Lower leg skin (tissue), 4 donors: ENCODE measurements around the gene STK24. TPM values are rescaled to one million over a fixed set of nuclear protein-coding genes. Genes with fewer than 3 reads are reported as not detected.

Source experiments
- DNase-seq, 2 donors: peaks; one replicate each; pipeline ENCODE4 v3.0.0-alpha.2; 2019; ENCODE audit warnings: low spot score in 2 of 2
- H3K4me3 ChIP-seq: fragments of 200-600 bp; sonication (generic); 2 replicates; pipeline ENCODE4 v1.5.1; 2017; ENCODE audit warnings: mild to moderate bottlenecking, low read depth; ENCODE audit not compliant: poor library complexity, severe bottlenecking
- CTCF ChIP-seq, 3 donors: fragments of 450-650 bp; IDR thresholded peaks; one replicate each; pipeline ENCODE4 v1.5.1; 2016; ENCODE audit warnings: antibody characterized with exemption in 3 of 3, mild to moderate bottlenecking in 3 of 3, moderate library complexity in 2 of 3
- POLR2A ChIP-seq, 2 donors: fragments of 450-650 bp; IDR thresholded peaks; one replicate each; pipeline ENCODE4 v1.6.1; 2016 to 2017; ENCODE audit warnings: antibody characterized with exemption in 2 of 2, mild to moderate bottlenecking in 1 of 2, moderate library complexity in 1 of 2
- WGBS, 2 donors: methylation state at CpG; one replicate each; pipeline ENCODE4 v1.1.5; 2018; 5-methylcytosine and 5-hydroxymethylcytosine counted together
- intact Hi-C: fragments of 100-400 bp; cut with DNase I; formaldehyde crosslinking; loops from one replicate; pipeline ENCODE4 v1.15.0; 2023; ENCODE audit warnings: low total_unique reads
- total RNA-seq, 4 donors: library from RNA; depleted of rRNA; stranded (reverse); fragments of >200 nt; gene quantifications; one replicate each; pipeline ENCODE4 v1.1.0, GENCODE V29; 2016

The STK24 gene
- total RNA-seq, 4 donors from 2014 or later = 212 to 281 (median 266) TPM

- WGBS, 2 donors = 90 to 91% methylated on average over 16 of the region's 16 CpGs
- DNase-seq = no peak
- intact Hi-C loops = loop anchor here (10.0 kb wide), 1 partner anchor 585 kb away; no protein-coding TSS in a partner anchor
- H3K4me3 ChIP-seq = no peak overlapping the region
- no peak for TF ChIP-seq CTCF (IDR thresholded peaks at IDR 0.05)
- TF ChIP-seq POLR2A (IDR thresholded peaks at IDR 0.05) = no peak
Observed at GRCh38 chr13:98439896-98440295, 137.0 kb downstream of the STK24 start.

GRCh38 chr13:98439126-98439828, 137.6 kb downstream of the STK24 start:
- no peak for DNase-seq
- 90 to 91% methylated on average over 31 to 32 of the region's 32 CpGs for WGBS, 2 donors
- intact Hi-C loops = loop anchor here (10.0 kb wide), 1 partner anchor 584 kb away; no protein-coding TSS in a partner anchor
- no peak overlapping the region for H3K4me3 ChIP-seq
- TF ChIP-seq CTCF (IDR thresholded peaks at IDR 0.05) (no peak), POLR2A (IDR thresholded peaks at IDR 0.05) (no peak)

GRCh38 chr13:98438246-98439125, 138.4 kb downstream of the STK24 start:
- WGBS, 2 donors = 92 to 95% methylated on average over 27 of the region's 27 CpGs
- no peak overlapping the region for H3K4me3 ChIP-seq
- no peak for DNase-seq
- TF ChIP-seq CTCF (IDR thresholded peaks at IDR 0.05) = no peak
- TF ChIP-seq POLR2A (IDR thresholded peaks at IDR 0.05) = no peak
- intact Hi-C loops = loop anchor here (10.0 kb wide), 1 partner anchor 584 kb away; no protein-coding TSS in a partner anchor

GRCh38 chr13:98436233-98436910, 140.5 kb downstream of the STK24 start:
- 75 to 78% methylated on average over 12 of the region's 12 CpGs for WGBS, 2 donors
- TF ChIP-seq CTCF (IDR thresholded peaks at IDR 0.05) (no peak), POLR2A (IDR thresholded peaks at IDR 0.05) (no peak)
- H3K4me3 ChIP-seq = no peak overlapping the region
- intact Hi-C loops = loop anchor here (10.0 kb wide), 1 partner anchor 582 kb away; no protein-coding TSS in a partner anchor
- no peak for DNase-seq

GRCh38 chr13:98435376-98435775, 141.5 kb downstream of the STK24 start:
- TF ChIP-seq POLR2A (IDR thresholded peaks at IDR 0.05) (no peak), CTCF (IDR thresholded peaks at IDR 0.05) (no peak)
- no peak overlapping the region for H3K4me3 ChIP-seq
- intact Hi-C loops = loop anchor here (10.0 kb wide), 1 partner anchor 581 kb away; no protein-coding TSS in a partner anchor
- DNase-seq = no peak
- WGBS, 2 donors = 65 to 74% methylated on average over 11 of the region's 11 CpGs
